DOHH2 (cell line): ENCODE data around the gene DES.

Experiments
- H3F3A ChIP-seq: fragments of 200-600 bp; sonication (generic), shearing (Covaris generic); 2 replicates; pipeline ENCODE4 v1.6.0; 2016; ENCODE audit warnings: antibody characterized with exemption, mild to moderate bottlenecking; ENCODE audit not compliant: control insufficient read depth, insufficient read depth
- H3K27ac ChIP-seq: fragments of 200-600 bp; sonication (generic); 2 replicates; pipeline ENCODE4 v1.5.1; 2014; ENCODE audit warnings: low read depth, mild to moderate bottlenecking, low read length, moderate library complexity
- H3K27me3 ChIP-seq: fragments of 200-600 bp; sonication (generic); 2 replicates; pipeline ENCODE4 v1.6.1; 2014; ENCODE audit warnings: mild to moderate bottlenecking, low read length, mixed read lengths; ENCODE audit not compliant: control insufficient read depth
- H3K36me3 ChIP-seq: fragments of 200-600 bp; sonication (generic); 2 replicates; pipeline ENCODE4 v1.6.1; 2014; ENCODE audit warnings: mild to moderate bottlenecking, low read length, moderate library complexity, mixed read lengths; ENCODE audit not compliant: control insufficient read depth
- H3K4me1 ChIP-seq: fragments of 200-600 bp; sonication (generic); 2 replicates; pipeline ENCODE4 v1.6.1; 2014; ENCODE audit warnings: mild to moderate bottlenecking, low read length, mixed read lengths; ENCODE audit not compliant: control insufficient read depth
- H3K4me2 ChIP-seq: fragments of 200-600 bp; sonication (generic); 2 replicates; pipeline ENCODE4 v1.6.0; 2014; ENCODE audit warnings: mild to moderate bottlenecking, low read length, moderate library complexity
- H3K4me3 ChIP-seq: fragments of 200-600 bp; sonication (generic); 2 replicates; pipeline ENCODE4 v1.5.1; 2014; ENCODE audit warnings: mild to moderate bottlenecking, low read length, mixed read lengths
- H3K79me2 ChIP-seq: fragments of 200-600 bp; sonication (generic); 2 replicates; pipeline ENCODE4 v1.6.1; 2014; ENCODE audit warnings: mild to moderate bottlenecking, low read length, mixed read lengths; ENCODE audit not compliant: control insufficient read depth
- H3K9me2 ChIP-seq: fragments of 200-600 bp; sonication (generic); replicated peaks from 2 replicates; pipeline ENCODE4 v1.6.1; 2014; ENCODE audit warnings: mild to moderate bottlenecking, low read length, mixed read lengths; ENCODE audit not compliant: control insufficient read depth
- H3K9me3 ChIP-seq: fragments of 200-600 bp; sonication (generic); 2 replicates; pipeline ENCODE4 v1.6.1; 2014; ENCODE audit warnings: antibody characterized with exemption, low read length, mixed read lengths; ENCODE audit not compliant: control insufficient read depth, insufficient read depth
- H4K20me1 ChIP-seq: fragments of 200-600 bp; sonication (generic); 2 replicates; pipeline ENCODE4 v1.6.0; 2014; ENCODE audit warnings: low read depth, mild to moderate bottlenecking, antibody characterized with exemption, low read length, moderate library complexity; ENCODE audit not compliant: control insufficient read depth, insufficient read depth
- CTCF ChIP-seq: fragments of 200-600 bp; sonication (generic); IDR thresholded peaks from one replicate; pipeline ENCODE4 v1.5.1; 2014; ENCODE audit warnings: antibody characterized with exemption, mild to moderate bottlenecking, low read depth, low read length; ENCODE audit not compliant: poor library complexity, severe bottlenecking
- EZH2phosphoT487 ChIP-seq: fragments of 200-600 bp; sonication (generic); IDR thresholded peaks from 2 replicates; pipeline ENCODE4 v1.6.1; 2017; ENCODE audit warnings: borderline replicate concordance, mild to moderate bottlenecking, antibody characterized with exemption, low read length, moderate library complexity, mixed read lengths

DES gene

GRCh38 chr2:219439506-219439905 lies 21.3 kb downstream of the DES start:
- H3K9me3 ChIP-seq, result no peaks in the 10 kb centered on the region
- peaks cover 45% of the 10 kb centered on the region for H3K27me3 ChIP-seq
- no peaks in the 10 kb centered on the region for H3K9me2 ChIP-seq
- no peak overlapping the region for H3K27ac ChIP-seq
- no peaks in the 10 kb centered on the region for H3K36me3 ChIP-seq
- H3F3A ChIP-seq, result no peaks in the 10 kb centered on the region
- H3K79me2 ChIP-seq, result no peaks in the 10 kb centered on the region
- TF ChIP-seq CTCF (no peak), EZH2phosphoT487 (no peak)
- peaks cover 2% of the 10 kb centered on the region; the same call in 1 of the 2 replicates for H3K4me1 ChIP-seq
- no peak overlapping the region for H3K4me3 ChIP-seq
- no peaks in the 10 kb centered on the region for H4K20me1 ChIP-seq
- H3K4me2 ChIP-seq, result no peak overlapping the region

- Histone ChIP-seq H4K20me1 (no peaks in the 10 kb centered on the region), H3K36me3 (no peaks in the 10 kb centered on the region), H3K9me2 (no peaks in the 10 kb centered on the region), H3K27me3 (peaks cover 45% of the 10 kb centered on the region), H3K9me3 (no peaks in the 10 kb centered on the region), H3K79me2 (no peaks in the 10 kb centered on the region), H3K27ac (no peak overlapping the region), H3F3A (no peaks in the 10 kb centered on the region), H3K4me3 (no peak overlapping the region), H3K4me2 (no peak overlapping the region), H3K4me1 (peaks cover 2% of the 10 kb centered on the region; the same call in 1 of the 2 replicates)
- TF ChIP-seq EZH2phosphoT487, result no peak
- TF ChIP-seq CTCF, result no peak
Measured at GRCh38 chr2:219440388-219441256, 22.4 kb downstream of the DES start.

GRCh38 chr2:219441451-219442255 lies 23.5 kb downstream of the DES start:
- Histone ChIP-seq H3K4me2 (peak overlapping the region; percentile 42), H3K9me3 (no peaks in the 10 kb centered on the region), H3K4me1 (peaks cover 9% of the 10 kb centered on the region), H3K27ac (no peak overlapping the region), H3F3A (no peaks in the 10 kb centered on the region), H4K20me1 (no peaks in the 10 kb centered on the region), H3K4me3 (peak overlapping the region; percentile 44; the same call in 1 of the 2 replicates), H3K27me3 (peaks cover 41% of the 10 kb centered on the region), H3K79me2 (no peaks in the 10 kb centered on the region), H3K36me3 (no peaks in the 10 kb centered on the region), H3K9me2 (no peaks in the 10 kb centered on the region)
- TF ChIP-seq CTCF (no peak), EZH2phosphoT487 (no peak)
